ENCODE results near the gene SHISA7.
"Not testable (repeated sequence)": the region's sequence is repeated elsewhere in the genome, so short reads cannot be mapped to it uniquely, and the experiment has no call there.

The SHISA7 gene

DNA sequence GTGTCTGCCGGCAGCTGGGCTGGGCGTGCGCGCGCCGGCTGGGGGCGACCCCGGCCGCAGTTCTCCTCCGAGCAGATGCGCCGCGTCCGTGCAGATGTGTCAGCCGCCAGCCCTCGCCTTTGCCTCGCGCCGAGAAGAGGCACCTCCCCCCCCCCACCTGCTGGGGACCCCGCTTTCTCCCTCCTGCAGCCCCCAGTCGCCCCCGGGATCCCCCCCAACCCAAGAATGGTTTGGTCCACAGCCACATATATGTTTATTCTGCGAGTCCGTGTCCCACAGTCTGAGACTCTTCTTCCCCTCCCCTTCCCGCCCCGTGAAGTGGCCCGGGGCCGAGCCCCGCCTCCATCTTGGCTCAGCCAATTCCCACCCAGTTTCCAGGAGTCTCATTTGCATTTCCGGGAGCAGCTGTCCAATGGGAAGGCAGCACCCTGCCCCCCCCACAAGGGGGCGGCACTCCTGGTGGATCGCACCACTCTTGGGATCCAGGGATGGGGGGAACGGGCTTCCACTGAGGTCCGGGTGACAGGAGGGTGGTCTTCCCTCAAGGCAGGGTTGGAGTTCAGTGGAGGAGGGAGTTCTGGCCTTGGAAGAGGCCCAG, 9.7 kb upstream of the SHISA7 start:
- Histone ChIP-seq H3K27ac (ENCODE audit: low read length) (no peak overlapping the region), H3K36me3 (ENCODE audit: control insufficient read depth, insufficient read depth, low read length) (no peaks in the 10 kb centered on the region), H3K9me3 (ENCODE audit: control insufficient read depth, insufficient read depth, low read length) (no peaks in the 10 kb centered on the region), H3K4me3 (ENCODE audit: low read length) (peak overlapping the region; percentile 38; the same call in 1 of the 2 replicates), H3K4me1 (ENCODE audit: control insufficient read depth, insufficient read depth, low read length) (peaks cover 3% of the 10 kb centered on the region; the same call in 1 of the 2 replicates), H3K27me3 (ENCODE audit: control insufficient read depth, insufficient read depth, low read length) (peaks cover 17% of the 10 kb centered on the region)
- DNase-seq (ENCODE audit: low read depth, low spot score): no peak
- no CpG with 5 or more reads among the region's 34 CpGs for WGBS (ENCODE audit: insufficient coverage, insufficient read length)

- peak overlapping the region; percentile 38; the same call in 1 of the 2 replicates for H3K4me3 ChIP-seq (ENCODE audit: low read length)
- peaks cover 3% of the 10 kb centered on the region; the same call in 1 of the 2 replicates for H3K4me1 ChIP-seq (ENCODE audit: control insufficient read depth, insufficient read depth, low read length)
- no peaks in the 10 kb centered on the region for H3K9me3 ChIP-seq (ENCODE audit: control insufficient read depth, insufficient read depth, low read length)
- H3K36me3 ChIP-seq (ENCODE audit: control insufficient read depth, insufficient read depth, low read length): no peaks in the 10 kb centered on the region
- H3K27ac ChIP-seq (ENCODE audit: low read length): no peak overlapping the region
- H3K27me3 ChIP-seq (ENCODE audit: control insufficient read depth, insufficient read depth, low read length): peaks cover 22% of the 10 kb centered on the region
- DNase-seq (ENCODE audit: low read depth, low spot score): no peak
- WGBS (ENCODE audit: insufficient coverage, insufficient read length): no CpG with 5 or more reads among the region's 57 CpGs
Observed at GRCh38 chr19:55451965-55452748, 9.1 kb upstream of the SHISA7 start.

DNA sequence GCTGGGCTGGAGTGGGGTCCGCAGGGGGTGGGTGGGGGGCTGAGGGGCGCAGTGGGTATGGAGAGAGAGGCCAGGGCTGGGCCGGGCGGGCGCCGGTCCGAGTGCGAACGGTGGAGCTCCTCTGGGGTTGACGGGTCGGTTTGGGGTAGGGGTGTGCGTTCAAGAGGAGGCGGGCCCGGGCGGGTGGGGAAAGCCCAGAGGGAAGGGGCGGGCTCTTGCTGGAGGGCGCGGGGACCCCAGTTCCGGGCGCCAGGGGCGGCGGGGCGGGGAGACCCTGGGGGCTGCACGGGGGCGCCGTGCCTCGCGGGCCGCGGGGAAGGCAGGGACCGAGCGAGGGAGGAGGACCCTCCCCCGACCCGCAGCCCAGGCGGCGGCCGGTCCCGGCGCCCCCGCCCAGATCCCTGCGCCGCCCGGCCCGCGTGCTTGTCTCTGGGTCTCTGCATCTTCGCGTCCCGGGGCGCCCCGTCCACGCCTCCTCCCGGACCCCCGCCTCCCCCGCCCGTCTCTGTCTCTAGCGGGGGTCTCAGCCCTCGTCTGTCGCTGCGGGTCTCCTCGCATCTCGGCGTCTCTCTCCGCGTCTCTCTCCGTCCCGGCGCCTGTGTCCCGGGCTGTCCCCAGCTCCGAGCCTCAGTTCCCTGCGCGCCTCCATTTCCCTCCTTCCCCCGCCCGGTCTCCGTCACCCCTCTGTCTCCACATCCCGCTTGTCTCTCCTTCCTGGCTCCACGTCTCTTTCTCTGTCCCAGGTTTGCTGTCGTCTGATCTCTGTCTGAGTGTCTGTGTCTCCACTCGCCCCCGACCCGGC, 8.3 kb upstream of the SHISA7 start:
- whole genome bisulfite sequencing (ENCODE audit: insufficient coverage, insufficient read length): no CpG with 5 or more reads among the region's 80 CpGs
- Histone ChIP-seq H3K36me3 (ENCODE audit: control insufficient read depth, insufficient read depth, low read length) (no peaks in the 10 kb centered on the region), H3K4me1 (ENCODE audit: control insufficient read depth, insufficient read depth, low read length) (peaks cover 3% of the 10 kb centered on the region; the same call in 1 of the 2 replicates), H3K27me3 (ENCODE audit: control insufficient read depth, insufficient read depth, low read length) (peaks cover 25% of the 10 kb centered on the region), H3K27ac (ENCODE audit: low read length) (no peak overlapping the region), H3K4me3 (ENCODE audit: low read length) (peak overlapping the region; percentile 37; the same call in 1 of the 2 replicates), H3K9me3 (ENCODE audit: control insufficient read depth, insufficient read depth, low read length) (no peaks in the 10 kb centered on the region)
- no peak for DNase-seq (ENCODE audit: low read depth, low spot score)

- WGBS (ENCODE audit: insufficient coverage, insufficient read length): no CpG with 5 or more reads among the region's 16 CpGs
Observed at GRCh38 chr19:55449469-55449868, 6.4 kb upstream of the SHISA7 start.

GRCh38 chr19:55448175-55448490, 5.0 kb upstream of the SHISA7 start:
- H3K4me3 ChIP-seq (ENCODE audit: low read length); H3K36me3 ChIP-seq (ENCODE audit: control insufficient read depth, insufficient read depth, low read length); DNase-seq (ENCODE audit: low read depth, low spot score); H3K27ac ChIP-seq (ENCODE audit: low read length); H3K4me1 ChIP-seq (ENCODE audit: control insufficient read depth, insufficient read depth, low read length); H3K9me3 ChIP-seq (ENCODE audit: control insufficient read depth, insufficient read depth, low read length): not testable (repeated sequence)
- 100% methylated on average over 1 of the region's 5 CpGs for WGBS (ENCODE audit: insufficient coverage, insufficient read length)
- peaks cover 47% of the 10 kb centered on the region for H3K27me3 ChIP-seq (ENCODE audit: control insufficient read depth, insufficient read depth, low read length)

More at GRCh38 chr19:55449469-55449868, 6.4 kb upstream of the SHISA7 start:
- no peak for DNase-seq (ENCODE audit: low read depth, low spot score)
- Histone ChIP-seq H3K9me3 (ENCODE audit: control insufficient read depth, insufficient read depth, low read length) (no peaks in the 10 kb centered on the region), H3K4me3 (ENCODE audit: low read length) (no peak overlapping the region), H3K4me1 (ENCODE audit: control insufficient read depth, insufficient read depth, low read length) (peaks cover 3% of the 10 kb centered on the region; the same call in 1 of the 2 replicates), H3K27ac (ENCODE audit: low read length) (no peak overlapping the region), H3K36me3 (ENCODE audit: control insufficient read depth, insufficient read depth, low read length) (no peaks in the 10 kb centered on the region), H3K27me3 (ENCODE audit: control insufficient read depth, insufficient read depth, low read length) (peaks cover 35% of the 10 kb centered on the region)

GRCh38 chr19:55447421-55448174, 4.5 kb upstream of the SHISA7 start:
- H3K4me3 ChIP-seq (ENCODE audit: low read length): no peak overlapping the region
- H3K27me3 ChIP-seq (ENCODE audit: control insufficient read depth, insufficient read depth, low read length): peaks cover 50% of the 10 kb centered on the region
- H3K27ac ChIP-seq (ENCODE audit: low read length): no peak overlapping the region
- WGBS (ENCODE audit: insufficient coverage, insufficient read length): 100% methylated on average over 2 of the region's 16 CpGs
- peaks cover 2% of the 10 kb centered on the region; the same call in 1 of the 2 replicates for H3K4me1 ChIP-seq (ENCODE audit: control insufficient read depth, insufficient read depth, low read length)
- H3K36me3 ChIP-seq (ENCODE audit: control insufficient read depth, insufficient read depth, low read length): no peaks in the 10 kb centered on the region
- H3K9me3 ChIP-seq (ENCODE audit: control insufficient read depth, insufficient read depth, low read length): no peaks in the 10 kb centered on the region
- no peak for DNase-seq (ENCODE audit: low read depth, low spot score)

DNA sequence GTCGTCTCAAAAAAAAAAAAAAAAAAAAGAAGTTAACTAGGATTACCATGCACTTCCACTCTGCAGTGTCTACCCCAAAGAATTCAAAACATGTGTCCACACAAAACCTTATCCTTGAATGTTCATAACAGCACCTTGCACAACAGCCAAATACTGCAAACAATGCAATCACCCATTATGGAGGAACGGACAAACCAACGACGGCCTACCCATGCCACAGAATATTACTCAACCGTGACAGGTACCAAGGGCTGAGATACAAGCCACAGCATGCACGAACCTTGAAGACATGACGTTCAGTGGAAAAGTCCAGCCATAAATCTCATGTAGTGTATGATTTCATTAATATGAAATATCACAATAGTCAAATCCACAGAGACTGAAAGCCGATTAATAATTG, 3.0 kb upstream of the SHISA7 start:
- no peak for DNase-seq (ENCODE audit: low read depth, low spot score)
- WGBS (ENCODE audit: insufficient coverage, insufficient read length): no CpG with 5 or more reads among the region's 8 CpGs
- peaks cover 52% of the 10 kb centered on the region for H3K27me3 ChIP-seq (ENCODE audit: control insufficient read depth, insufficient read depth, low read length)

GRCh38 chr19:55444646-55445045, 1.5 kb upstream of the SHISA7 start:
- Histone ChIP-seq H3K27ac (ENCODE audit: low read length) (no peak overlapping the region), H3K9me3 (ENCODE audit: control insufficient read depth, insufficient read depth, low read length) (no peaks in the 10 kb centered on the region), H3K4me1 (ENCODE audit: control insufficient read depth, insufficient read depth, low read length) (no peaks in the 10 kb centered on the region; the same call in 1 of the 2 replicates), H3K36me3 (ENCODE audit: control insufficient read depth, insufficient read depth, low read length) (no peaks in the 10 kb centered on the region), H3K27me3 (ENCODE audit: control insufficient read depth, insufficient read depth, low read length) (peaks cover 46% of the 10 kb centered on the region), H3K4me3 (ENCODE audit: low read length) (no peak overlapping the region)
- WGBS (ENCODE audit: insufficient coverage, insufficient read length): no CpG with 5 or more reads among the region's 11 CpGs
- DNase-seq (ENCODE audit: low read depth, low spot score): no peak

More for the DNA sequence above, 3.0 kb upstream of the SHISA7 start:
- Histone ChIP-seq H3K4me3 (ENCODE audit: low read length) (no peak overlapping the region), H3K27ac (ENCODE audit: low read length) (no peak overlapping the region), H3K9me3 (ENCODE audit: control insufficient read depth, insufficient read depth, low read length) (no peaks in the 10 kb centered on the region), H3K36me3 (ENCODE audit: control insufficient read depth, insufficient read depth, low read length) (no peaks in the 10 kb centered on the region), H3K4me1 (ENCODE audit: control insufficient read depth, insufficient read depth, low read length) (no peaks in the 10 kb centered on the region; the same call in 1 of the 2 replicates)

DNA sequence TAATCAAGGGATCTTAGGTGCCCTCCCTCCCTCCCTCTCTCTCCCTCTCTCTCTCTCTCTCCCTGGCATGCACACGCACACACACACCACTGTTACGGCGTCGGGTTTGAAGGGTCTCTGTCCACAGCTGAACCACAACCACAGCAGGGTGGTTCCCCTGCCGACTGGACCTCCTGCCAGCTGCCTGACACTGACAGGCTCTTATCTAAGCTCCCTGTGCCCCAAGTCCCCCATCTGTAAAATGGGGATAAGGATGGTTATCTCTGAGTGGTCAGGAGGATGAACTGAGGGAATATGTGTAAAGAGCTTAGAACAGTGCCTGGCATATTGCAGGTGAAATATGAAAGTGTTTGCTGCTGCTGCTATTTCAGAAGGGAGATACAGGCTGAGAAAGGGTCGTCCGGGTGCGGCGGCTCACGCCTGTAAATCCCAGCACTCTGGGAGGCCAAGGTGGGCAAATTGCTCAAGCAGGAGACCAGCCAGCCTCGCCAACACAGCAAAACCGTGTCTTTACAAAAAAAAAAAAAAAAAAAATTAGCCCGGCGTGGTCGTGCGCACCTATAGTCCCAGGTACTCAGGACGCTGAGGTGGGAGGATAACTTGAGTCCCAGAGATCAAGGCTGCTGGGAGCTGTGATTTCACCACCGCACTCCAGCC, 852 bp upstream of the SHISA7 start:
- H3K36me3 ChIP-seq (ENCODE audit: control insufficient read depth, insufficient read depth, low read length): no peaks in the 10 kb centered on the region

More for the DNA sequence above, 852 bp upstream of the SHISA7 start:
- no peak for DNase-seq (ENCODE audit: low read depth, low spot score)
- Histone ChIP-seq H3K4me3 (ENCODE audit: low read length) (no peak overlapping the region), H3K4me1 (ENCODE audit: control insufficient read depth, insufficient read depth, low read length) (no peaks in the 10 kb centered on the region; the same call in 1 of the 2 replicates), H3K27ac (ENCODE audit: low read length) (no peak overlapping the region), H3K27me3 (ENCODE audit: control insufficient read depth, insufficient read depth, low read length) (peaks cover 44% of the 10 kb centered on the region), H3K9me3 (ENCODE audit: control insufficient read depth, insufficient read depth, low read length) (no peaks in the 10 kb centered on the region)
- no CpG with 5 or more reads among the region's 18 CpGs for WGBS (ENCODE audit: insufficient coverage, insufficient read length)
